Upper lobe of right lung (tissue), 1 donor: ENCODE measurements around the gene METTL21A. TPM values are rescaled to one million over a fixed set of nuclear protein-coding genes. Genes with fewer than 3 reads are reported as not detected.
A peak's percentile ranks its signal among the peaks of the same experiment; 100 is the strongest.

Experiments used
- ATAC-seq: fragments of 200-7000 bp; cut with Tn5 transposase; one replicate; pipeline ENCODE4 v1.9.1; 2020; ENCODE audit warnings: mild to moderate bottlenecking, moderate library complexity
- DNase-seq: peaks from one replicate; pipeline ENCODE4 v3.0.0-alpha.2; 2020
- H3K27ac ChIP-seq: fragments of 200-600 bp; one replicate; pipeline ENCODE4 v1.8.0; 2022
- H3K27me3 ChIP-seq: fragments of 200-600 bp; one replicate; pipeline ENCODE4 v1.8.0; 2022; ENCODE audit warnings: mild to moderate bottlenecking
- H3K36me3 ChIP-seq: fragments of 200-600 bp; one replicate; pipeline ENCODE4 v1.8.0; 2022
- H3K4me1 ChIP-seq: fragments of 200-600 bp; one replicate; pipeline ENCODE4 v1.8.0; 2022
- H3K4me3 ChIP-seq: fragments of 200-600 bp; one replicate; pipeline ENCODE4 v1.8.0; 2022; ENCODE audit warnings: mild to moderate bottlenecking
- H3K9me3 ChIP-seq: fragments of 200-600 bp; one replicate; pipeline ENCODE4 v1.8.0; 2022
- intact Hi-C: fragments of 100-400 bp; cut with DNase I; formaldehyde crosslinking; loops from one replicate; pipeline ENCODE4 v1.11.0; 2022
- long read RNA-seq: library from polyadenylated mRNA; unstranded; transcript quantifications from one replicate; pipeline ENCODE4 v2.0.0, GENCODE V29; 2021
- total RNA-seq: library from RNA; stranded (reverse); fragmentation: NEBNext Ultra II Directional; extraction: Animal tissue kit (Norgen Biotek cat#: 25700); gene quantifications from one replicate; pipeline ENCODE4 v1.2.1, GENCODE V29; 2021
- TF ChIP-seq, protein P1 (sequence below): fragments of 200-600 bp; IDR thresholded peaks from one replicate; pipeline ENCODE4 v1.8.0; 2022; ENCODE audit warnings: antibody characterized with exemption
- donor health status: DM: no; HTN: yes; CAD: no; lungs with severe emphysema.

Gene METTL21A
- 10.9 TPM for total RNA-seq
- long read RNA-seq, transcript METTL21A-202 (4 exons, 1,103 nt): major isoform, 5 of 21 reads
- long read RNA-seq, partial matches to known transcripts: 1 of 21 reads
- long read RNA-seq, other reads (novel, unspliced or antisense): 6 of 21 reads

DNA sequence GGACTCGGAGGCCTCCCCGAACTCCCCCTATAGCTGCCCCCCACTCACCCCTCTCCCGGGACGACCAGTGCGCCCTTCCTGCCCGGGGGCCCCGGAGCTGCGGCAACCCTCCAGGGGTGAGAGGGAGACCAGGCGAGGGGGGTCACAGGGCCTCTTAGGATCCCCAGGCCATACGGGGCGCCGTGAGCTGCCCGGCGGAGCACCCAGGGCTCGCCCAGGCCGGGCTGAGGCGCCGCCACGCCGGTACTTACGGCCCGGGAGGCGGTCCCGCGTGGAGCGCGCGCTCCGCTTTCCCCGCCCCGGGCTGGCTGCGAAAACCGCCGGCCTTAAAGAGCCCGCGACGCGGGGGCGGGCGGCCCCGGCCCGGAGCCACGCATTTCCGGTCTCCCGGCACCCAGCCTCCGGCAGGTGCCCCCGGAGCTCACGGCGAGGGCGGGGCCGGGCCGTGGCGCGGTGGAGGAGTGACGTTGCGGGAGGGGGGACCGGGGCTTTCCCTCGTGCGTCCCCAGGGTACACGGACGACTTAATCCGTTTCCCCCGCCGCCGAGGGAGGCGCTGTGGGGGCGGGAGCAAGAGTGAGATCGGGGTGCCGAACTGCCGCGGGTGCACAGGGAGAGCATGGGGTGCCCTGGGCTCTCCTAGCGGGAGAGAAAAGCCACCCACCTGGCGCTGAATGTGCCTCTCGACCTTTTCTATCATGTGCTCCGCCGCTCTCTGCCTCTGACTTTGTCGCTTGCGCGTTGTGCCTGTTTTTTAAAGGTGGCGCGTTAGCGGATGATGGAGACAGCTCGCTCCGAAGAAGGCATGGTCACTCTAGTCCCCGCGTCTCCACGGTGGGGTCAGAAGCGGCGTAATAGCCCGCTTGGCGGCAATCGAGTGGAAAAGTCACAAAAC lies at the start of gene METTL21A:
TSS of gene METTL21A (minus strand) at position 381 of the 894 bp plus-strand sequence. CDS start 1,019 bp downstream, outside the sequence.
- intact Hi-C loops: no loop called here
- peak within 1 kb of the TSS; percentile 91 for H3K27ac ChIP-seq
- H3K9me3 ChIP-seq: no peaks in the 10 kb centered on the region
- ATAC-seq (peak; percentile 93), DNase-seq (peak; percentile 97)
- H3K36me3 ChIP-seq: peaks cover 8% of the 10 kb centered on the region
- H3K27me3 ChIP-seq: no peaks in the 10 kb centered on the region
- TF ChIP-seq, protein P1, sequence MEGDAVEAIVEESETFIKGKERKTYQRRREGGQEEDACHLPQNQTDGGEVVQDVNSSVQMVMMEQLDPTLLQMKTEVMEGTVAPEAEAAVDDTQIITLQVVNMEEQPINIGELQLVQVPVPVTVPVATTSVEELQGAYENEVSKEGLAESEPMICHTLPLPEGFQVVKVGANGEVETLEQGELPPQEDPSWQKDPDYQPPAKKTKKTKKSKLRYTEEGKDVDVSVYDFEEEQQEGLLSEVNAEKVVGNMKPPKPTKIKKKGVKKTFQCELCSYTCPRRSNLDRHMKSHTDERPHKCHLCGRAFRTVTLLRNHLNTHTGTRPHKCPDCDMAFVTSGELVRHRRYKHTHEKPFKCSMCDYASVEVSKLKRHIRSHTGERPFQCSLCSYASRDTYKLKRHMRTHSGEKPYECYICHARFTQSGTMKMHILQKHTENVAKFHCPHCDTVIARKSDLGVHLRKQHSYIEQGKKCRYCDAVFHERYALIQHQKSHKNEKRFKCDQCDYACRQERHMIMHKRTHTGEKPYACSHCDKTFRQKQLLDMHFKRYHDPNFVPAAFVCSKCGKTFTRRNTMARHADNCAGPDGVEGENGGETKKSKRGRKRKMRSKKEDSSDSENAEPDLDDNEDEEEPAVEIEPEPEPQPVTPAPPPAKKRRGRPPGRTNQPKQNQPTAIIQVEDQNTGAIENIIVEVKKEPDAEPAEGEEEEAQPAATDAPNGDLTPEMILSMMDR: peak; percentile 48
- H3K4me1 ChIP-seq: peaks cover 16% of the 10 kb centered on the region
- peak within 1 kb of the TSS; percentile 88 for H3K4me3 ChIP-seq

DNA sequence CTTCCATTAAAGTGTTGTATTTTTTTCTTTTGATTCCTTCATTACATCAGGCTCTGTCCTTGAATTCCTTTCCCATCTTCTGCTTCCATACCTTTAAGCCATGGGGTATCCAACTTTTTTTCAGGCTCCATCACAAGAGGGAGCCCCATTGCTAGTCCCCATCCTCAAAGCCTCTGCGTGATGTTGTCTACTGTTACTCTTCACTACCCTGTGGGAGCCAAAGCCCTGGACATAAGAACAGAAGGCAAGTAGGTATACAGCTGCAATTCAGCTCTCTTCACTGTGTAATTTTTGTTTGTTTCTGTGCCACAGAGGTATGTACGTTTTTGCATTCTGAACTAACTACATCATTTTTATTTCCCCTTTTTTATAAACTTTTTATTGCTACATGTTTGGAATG lies 49.6 kb upstream of the METTL21A start:
- Histone ChIP-seq H3K36me3 (no peaks in the 10 kb centered on the region), H3K9me3 (no peaks in the 10 kb centered on the region), H3K27ac (no peak overlapping the region), H3K4me1 (no peaks in the 10 kb centered on the region), H3K27me3 (no peaks in the 10 kb centered on the region), H3K4me3 (no peak overlapping the region)
- DNase-seq (no peak), ATAC-seq (no peak)
- intact Hi-C loops: no loop called here
- TF ChIP-seq, protein P1: no peak

- Histone ChIP-seq H3K4me3 (no peak overlapping the region), H3K4me1 (no peaks in the 10 kb centered on the region), H3K27ac (no peak overlapping the region), H3K36me3 (no peaks in the 10 kb centered on the region), H3K27me3 (no peaks in the 10 kb centered on the region), H3K9me3 (no peaks in the 10 kb centered on the region)
- DNase-seq (no peak), ATAC-seq (no peak)
- intact Hi-C loops: no loop called here
- TF ChIP-seq, protein P1: no peak
Observed at GRCh38 chr2:207674266-207674774, 49.1 kb upstream of the METTL21A start.

GRCh38 chr2:207673431-207673830 lies 48.2 kb upstream of the METTL21A start:
- no peaks in the 10 kb centered on the region for H3K27me3 ChIP-seq

DNA sequence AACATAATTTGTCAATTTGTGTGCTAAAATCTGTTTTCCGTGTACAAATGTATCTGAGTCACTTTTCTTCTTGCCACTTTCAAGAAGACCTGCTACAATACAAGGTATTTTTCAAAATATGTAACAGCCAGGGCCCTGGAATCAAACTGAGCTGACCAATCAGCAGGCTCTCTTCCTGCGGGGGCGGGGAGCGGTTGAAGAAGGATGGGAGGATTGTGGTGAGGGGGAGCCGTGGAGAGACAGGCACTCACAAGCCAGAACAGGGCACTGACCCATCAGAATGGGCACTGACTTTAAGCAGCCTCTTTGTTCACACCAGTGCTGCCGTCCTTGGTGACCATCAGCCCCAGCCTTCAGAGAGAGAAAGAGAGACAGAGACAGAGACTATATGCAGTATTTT lies 45.7 kb upstream of the METTL21A start:
- ATAC-seq: no peak
- Histone ChIP-seq H3K9me3 (no peaks in the 10 kb centered on the region), H3K4me1 (no peaks in the 10 kb centered on the region), H3K27ac (no peak overlapping the region), H3K27me3 (no peaks in the 10 kb centered on the region), H3K36me3 (no peaks in the 10 kb centered on the region), H3K4me3 (no peak overlapping the region)
- intact Hi-C loops: no loop called here
- DNase-seq: no peak
- TF ChIP-seq, protein P1: no peak

More at GRCh38 chr2:207673431-207673830, 48.2 kb upstream of the METTL21A start:
- H3K36me3 ChIP-seq: no peaks in the 10 kb centered on the region
- TF ChIP-seq, protein P1: no peak
- ATAC-seq (no peak), DNase-seq (no peak)
- H3K4me3 ChIP-seq: no peak overlapping the region
- H3K27ac ChIP-seq: no peak overlapping the region
- no peaks in the 10 kb centered on the region for H3K4me1 ChIP-seq
- intact Hi-C loops: no loop called here
- no peaks in the 10 kb centered on the region for H3K9me3 ChIP-seq
